Activated CD8-positive, alpha-beta memory T cell treated with anti-CD3 and anti-CD28 coated beads, Interleukin-2, amount 50 U/mL, for 1 hour (primary cell): Measurements from ENCODE around the gene NT5C3A.
"Not testable (repeated sequence)": the region's sequence is repeated elsewhere in the genome, so short reads cannot be mapped to it uniquely, and the experiment has no call there.

ENCODE experiments used
- DNase-seq: peaks from one replicate; pipeline ENCODE4 v3.0.0-alpha.2; 2020; ENCODE audit errors: extremely low read depth

NT5C3A gene

DNA sequence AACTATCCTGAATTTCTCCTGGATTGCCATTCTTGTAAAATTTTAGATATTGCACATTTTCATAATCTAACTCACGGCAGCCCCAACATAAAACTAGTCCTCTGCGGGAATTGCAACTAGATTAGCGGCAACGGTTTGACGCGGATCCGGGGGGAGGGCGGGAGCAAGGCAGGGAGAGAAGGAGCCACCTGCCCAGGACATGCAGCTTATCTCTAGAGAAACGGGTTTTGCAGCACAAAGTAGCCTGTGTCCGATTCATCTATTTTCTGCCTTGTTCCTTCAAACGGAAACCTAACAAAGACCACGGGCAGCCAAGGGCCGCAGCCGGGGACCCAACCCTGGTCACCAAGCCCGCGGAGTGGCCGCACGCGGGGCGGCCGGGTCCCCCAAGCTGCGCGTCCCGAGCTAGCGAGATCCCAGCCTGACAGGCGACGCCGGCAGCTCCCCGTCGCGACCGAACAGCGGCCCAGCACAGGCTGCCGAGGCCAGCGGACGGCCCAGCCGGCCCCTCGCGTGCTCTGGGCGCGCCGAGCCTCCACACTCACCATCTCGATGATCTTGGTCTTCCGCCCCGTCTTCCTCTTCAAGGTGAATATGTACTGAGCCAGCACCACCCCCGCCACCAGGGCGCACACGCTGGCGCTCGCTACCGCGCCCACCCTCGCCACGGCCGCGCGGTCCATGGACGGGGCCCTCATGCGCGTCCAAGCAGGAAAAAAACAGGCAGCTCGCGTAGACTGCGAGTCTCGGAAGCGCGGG, at the start of gene NT5C3A:
NT5C3A (minus strand) TSS at position 754 of the 759 bp plus-strand sequence; CDS start at position 683, 71 bp downstream.
- no peak for DNase-seq

DNA sequence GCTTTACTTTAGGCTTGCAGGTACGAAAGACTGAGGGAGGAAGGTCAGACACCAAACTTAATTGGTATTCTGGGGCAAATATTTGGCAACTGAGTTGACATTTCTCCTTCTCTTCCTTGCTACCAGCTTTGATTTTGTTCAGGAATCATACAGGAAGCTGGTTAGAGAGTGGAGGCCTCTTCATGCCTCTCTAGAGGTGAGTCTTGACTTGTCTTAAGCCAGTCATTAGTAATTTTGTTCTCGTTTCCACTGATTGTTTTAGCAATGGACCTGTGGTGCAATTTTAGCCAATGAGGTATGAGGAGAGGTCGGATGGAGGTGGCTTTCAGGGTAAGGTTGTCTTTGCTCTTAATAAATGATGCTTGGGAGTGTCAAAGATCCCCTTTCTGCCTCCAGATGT, 49.0 kb upstream of the NT5C3A start:
- no peak for DNase-seq

DNA sequence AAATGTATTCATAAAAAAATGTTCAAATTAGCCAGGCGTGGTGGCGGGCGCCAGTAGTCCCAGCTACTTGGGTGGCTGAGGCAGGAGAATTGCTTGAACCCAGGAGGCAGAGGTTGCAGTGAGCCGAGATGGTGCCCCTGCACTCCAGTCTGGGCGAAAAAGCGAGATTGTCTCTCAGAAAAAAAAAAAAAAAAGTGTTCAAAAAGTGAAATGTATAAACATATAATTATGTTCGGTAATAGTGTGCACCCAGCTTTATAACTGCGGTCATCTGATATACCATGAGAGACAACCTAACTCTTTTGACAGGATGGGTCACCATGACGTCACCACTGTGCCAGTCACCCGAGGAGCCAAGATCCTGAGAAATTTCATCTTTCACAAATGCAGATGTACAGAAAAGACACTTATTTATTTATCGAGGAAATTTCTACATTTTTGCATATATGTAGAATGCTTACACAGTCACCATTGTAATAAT, 47.2 kb upstream of the NT5C3A start:
- no peak for DNase-seq

DNA sequence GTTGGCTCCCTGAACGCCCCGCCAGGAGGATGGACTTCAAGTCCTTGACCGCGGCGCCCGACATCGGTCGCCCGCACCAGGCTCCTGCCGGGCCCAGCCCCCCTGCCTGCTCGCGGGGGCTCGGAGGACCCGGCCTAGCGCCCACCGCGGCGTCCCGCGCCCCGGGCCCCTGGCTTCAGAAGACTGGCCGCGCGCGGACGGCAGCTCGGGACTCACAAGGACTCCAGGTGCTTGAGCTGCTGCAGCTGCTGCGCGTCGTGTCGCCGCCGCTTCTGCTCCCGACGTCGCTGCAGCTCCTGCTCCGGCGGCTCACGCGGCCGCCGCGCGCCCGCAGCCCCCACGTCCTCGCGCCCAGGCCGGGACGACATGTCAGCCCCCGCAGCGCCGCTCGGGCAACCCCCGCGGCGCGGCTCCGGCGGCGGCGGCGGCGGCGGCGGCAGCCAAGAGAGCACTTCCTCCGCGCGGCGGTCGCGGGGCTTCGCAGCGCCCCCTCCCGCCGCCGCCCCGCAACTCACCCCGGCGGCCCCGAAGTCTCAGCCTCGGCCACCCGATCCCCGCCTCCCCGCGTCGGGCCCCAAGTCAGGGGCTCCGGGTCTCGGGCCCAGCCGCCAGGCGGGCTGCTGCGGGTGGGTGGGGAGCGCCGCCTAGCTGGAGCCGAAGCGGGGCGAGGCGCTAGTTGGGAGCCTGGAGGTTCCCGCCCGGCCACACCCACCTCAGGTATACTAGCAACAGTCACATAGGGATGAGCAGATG, 46.6 kb upstream of the NT5C3A start, which contains the start of gene RP9:
RP9 (minus strand) TSS at position 400 of the 753 bp plus-strand sequence; CDS start at position 368, 32 bp downstream.
- DNase-seq: peak; percentile 26

DNA sequence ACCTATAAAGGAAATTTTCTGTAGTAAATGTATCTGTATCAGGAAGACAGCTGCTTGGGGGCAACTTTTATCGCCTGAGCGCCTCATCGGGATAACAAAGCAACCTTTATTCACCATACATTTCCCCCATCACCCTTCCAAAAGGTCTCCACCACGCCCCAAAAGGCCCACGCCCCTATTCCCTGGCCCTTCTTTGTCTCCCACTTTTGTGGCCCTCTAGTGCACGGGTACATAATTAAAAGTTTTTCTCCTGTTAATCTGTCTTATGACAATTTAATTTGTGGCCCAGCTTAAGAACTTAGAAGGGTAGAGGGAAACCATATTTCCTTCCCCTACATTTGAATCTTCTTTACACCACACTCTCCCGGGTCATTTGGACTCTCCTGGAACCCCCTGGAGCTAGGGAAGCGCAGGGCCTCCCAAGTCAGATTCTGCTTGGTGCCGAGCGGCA, 46.0 kb upstream of the NT5C3A start:
- DNase-seq: no peak

DNA sequence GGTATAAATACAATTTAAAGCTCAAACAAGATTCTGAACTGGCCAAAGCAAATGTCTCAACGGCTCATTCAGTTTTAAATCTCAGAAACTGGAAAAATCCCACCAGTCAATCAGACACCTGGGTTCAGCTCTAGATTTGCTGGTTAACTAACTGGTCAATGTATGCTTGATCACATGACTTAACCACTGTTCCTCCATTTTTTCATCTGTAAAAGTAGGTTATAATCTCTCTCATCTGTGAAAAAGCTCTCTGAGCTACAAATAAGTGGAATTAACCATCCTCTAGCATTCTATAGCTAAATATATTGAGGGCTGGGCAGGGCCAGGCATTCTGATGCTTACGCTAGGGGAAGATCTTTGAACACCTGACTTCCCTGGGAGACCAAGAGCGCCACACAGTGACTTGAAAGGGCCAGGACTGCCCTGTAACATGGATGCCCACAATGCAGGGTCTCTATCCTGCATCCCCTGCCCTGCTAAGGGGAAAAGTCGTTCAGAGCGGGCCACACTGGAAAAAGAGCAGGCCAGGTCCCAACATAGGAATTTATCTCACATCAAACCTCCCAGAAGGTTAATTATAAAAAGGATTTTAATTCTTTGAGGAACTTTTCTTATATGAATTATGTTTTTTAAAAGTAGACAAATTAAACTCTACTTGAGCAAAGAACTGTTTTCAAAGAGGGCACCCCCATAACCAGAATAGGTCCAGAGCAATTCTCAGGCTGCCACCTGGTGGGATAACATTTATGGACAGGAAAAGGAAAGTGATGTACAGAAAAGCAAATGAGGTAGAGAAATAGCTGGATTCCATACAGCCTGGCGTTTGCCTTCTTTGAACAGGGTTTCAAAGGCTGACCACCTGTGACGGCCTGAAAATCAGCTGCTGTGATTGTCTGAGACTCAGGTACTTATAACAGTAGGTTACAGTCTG, 44.8 kb upstream of the NT5C3A start:
- DNase-seq: no peak

DNA sequence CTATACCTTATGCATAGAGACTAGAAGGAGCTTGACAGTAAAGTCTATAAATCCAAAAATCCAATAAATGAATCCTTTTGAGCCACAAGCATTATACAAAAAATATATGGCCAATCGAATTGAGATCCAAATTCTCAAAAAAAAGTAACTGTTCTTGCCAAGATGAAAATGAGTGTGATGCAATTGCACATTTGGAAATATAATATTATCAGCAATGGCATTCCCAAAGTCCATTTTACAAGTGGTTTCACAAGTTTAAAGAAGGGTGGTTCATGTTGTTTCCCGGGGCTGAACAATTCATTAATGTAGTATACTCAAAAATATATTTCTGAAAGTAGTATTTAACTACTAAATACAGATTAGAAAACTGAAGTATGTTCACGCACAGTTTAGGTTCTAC, 39.3 kb upstream of the NT5C3A start:
- no peak for DNase-seq

DNA sequence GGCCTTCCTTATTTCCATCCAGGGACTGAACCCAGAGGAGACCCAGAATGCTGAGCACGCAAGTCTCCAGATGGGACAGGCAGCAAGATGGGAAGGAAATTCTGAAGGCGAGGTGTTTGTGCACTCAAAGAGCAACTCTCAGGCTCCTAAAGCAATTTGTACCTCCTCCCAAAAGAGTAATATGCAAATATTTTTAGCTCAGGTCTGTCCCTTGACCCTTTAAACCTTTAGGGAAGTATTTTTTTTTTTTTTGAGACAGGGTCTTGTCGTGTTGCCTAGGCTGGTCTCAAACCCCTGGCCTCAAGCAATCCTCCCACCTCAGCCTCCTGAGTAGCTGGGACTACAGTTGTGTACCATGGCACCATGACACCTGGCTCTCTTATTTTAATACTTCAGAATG, 38.2 kb upstream of the NT5C3A start:
- DNase-seq: no peak

DNA sequence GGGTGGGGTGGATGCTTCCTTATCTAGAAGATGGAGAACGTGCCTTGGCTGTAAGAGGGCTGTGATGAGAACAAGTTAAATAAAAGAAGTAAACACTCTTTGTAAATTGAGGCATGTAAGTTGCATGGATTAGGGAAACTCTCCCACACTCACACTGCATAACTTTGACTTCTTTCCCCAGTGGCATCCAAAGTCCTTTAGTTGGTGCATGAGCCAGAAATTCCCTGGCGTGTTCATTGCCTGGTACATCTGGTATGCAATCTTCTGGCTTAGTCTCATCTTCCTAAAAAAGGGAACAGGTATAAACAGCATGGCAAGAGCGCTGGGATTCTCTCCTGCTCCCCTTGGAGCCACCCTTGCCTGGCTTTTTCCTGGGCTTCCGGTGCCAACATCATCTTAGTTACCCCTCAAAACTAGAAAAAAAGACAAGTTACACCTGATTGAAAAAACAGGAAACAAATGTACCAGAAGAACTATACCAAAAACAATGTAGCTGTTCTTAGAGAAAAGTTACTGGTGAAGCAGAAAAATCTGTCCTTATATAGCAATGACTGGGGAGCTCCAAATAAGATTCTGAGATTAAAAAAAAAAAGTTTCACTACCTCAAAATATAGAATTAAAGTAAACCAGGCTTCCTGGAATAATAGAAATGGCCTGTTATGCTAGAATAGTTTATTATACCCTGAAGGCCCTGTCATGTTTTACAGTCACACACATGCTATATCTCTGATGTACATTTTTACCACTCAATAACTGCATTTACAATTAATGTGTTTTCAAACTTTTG, 36.8 kb upstream of the NT5C3A start:
- DNase-seq: no peak

DNA sequence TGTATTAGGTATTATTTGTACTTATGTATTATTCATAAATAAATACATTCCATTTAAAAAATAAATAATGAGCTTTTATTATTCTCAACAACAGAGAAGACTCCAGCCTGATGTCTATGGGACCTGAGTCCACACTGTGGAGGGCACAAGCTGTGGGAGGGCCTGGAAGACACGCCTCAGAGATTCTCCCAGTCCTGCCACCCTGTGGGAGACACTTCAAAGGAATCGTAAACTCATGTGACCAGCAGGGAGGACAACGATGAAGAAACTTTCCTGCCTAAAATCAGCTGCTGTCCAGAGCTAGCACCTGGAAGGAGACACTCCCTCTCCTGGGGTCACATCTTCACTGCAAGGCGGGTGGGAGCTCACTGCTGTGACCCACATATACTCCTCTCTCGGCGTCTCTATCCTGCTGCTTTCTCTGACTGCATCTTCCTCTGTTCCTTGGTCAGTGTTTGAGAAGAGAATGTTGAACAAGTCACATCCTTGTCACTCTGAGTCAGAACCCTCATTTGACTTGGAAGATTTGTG, 32.2 kb upstream of the NT5C3A start:
- DNase-seq: not testable (repeated sequence)

DNA sequence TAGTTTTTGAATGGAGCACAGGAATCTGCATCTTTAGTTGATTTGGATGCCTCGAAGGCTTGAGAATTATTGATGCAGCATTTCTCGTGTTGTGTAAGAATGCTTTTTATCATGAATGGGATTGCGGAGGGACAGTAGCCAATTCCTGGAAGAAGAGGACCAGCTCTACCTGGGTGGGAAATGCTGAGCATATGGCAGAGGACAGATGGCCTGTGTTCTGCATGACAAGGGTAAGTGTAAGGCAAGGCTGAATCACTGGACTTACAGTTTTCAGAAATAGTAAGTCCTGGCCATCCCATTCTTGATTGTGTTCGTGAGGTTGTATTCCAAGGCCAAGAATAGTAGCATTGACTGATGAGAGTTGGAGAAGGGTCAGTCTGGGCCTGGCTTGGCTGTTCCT, 30.7 kb upstream of the NT5C3A start:
- no peak for DNase-seq

DNA sequence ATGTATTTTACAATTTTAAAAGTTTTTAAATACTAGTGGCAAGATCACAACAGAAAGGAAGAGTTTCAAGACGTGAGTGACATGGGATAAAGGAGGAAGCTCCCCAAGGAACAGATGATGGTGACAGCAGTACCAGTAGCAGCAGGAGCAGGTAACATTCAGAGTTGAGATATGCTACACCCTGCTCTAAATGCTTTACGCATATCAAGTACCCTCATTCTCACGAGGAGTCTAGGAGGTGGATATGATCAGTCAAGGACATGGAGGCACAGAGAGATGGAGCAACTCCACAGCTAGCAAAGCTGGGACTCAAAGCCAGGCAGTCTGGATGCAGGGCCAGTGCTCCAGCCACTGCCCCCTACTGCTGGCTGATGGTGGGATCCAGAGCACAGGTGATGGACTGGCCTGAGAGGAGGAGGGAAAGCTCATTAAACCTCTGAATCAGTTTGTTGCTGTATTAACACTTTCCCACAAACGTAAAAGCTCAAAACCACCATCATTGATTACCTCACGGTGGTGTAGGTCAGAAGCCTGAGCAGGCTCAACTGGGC, 29.1 kb upstream of the NT5C3A start:
- DNase-seq: no peak

DNA sequence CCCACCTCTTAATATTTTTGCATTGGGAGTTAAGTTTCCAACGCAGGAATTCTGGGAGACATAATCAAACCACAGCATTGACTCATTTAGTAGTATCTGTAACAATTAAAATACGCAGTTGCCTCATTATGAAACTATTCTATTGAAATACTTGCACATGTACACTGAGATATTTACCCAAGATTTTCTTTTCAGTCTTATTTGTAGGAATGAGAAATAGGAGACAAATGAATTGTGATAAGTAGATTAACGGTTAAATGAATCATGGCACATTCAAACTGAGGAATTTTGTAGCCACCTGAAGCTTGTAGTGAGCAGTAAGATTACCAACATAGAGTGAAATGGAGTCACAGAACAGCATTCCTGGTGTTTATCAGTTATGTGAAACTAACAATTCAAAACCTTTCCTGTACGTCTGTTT, 28.5 kb upstream of the NT5C3A start:
- no peak for DNase-seq

DNA sequence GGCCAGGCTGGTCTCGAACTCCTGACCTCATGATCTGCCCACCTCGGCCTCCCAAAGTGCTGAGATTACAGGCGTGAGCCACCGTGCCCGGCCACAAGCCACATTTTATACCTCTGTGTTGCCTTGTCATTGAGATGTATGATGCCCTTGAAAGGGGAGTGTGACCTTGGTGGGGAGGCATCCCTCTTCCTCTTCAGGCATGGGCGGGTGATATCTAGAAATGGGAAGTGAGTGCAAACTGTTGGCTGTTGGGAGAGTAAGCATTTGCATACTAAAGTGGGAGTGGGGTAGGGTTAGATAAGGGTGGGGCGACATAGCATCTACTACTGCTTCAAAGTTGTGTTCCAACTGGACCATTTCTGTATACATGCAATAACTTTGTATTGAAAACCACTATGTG, 26.6 kb upstream of the NT5C3A start:
- no peak for DNase-seq

DNA sequence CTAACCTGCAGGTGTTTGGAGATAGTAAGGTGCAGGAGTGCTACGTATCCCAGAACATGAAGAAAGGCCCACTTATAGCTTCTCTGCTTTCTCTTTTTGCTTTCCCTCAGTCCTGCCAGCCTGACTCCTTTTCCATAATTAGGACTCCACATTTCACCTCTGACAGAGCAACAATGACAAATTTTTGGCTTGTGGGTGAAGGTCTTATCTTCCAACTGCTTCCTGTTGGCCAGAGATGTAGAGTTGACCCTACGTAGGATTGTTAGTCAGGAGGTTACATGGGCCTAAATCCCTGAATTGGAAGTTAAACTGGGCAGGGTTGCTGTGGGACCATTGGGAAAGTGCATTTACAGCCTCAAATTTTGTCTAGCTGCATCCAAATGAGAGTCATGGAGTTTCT, 25.3 kb upstream of the NT5C3A start:
- no peak for DNase-seq

DNA sequence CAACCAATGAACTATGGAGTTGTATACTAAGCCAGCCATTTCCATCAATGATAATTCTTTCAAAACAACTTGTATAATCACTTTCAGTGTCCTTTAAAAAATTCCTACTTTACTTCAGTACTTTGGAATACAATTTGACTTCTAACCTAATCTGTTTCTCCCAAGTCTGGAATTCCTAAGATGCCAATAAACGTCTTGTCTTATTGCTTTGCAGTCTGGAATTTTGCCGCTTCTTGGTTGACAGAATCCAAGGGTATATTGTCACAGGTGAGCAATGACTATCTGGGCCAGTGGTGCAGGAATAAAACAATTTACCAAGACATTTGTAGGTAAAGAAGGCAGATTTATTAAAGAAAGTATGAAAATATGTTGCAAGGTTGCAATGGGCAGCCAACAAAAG, 24.8 kb upstream of the NT5C3A start:
- no peak for DNase-seq

DNA sequence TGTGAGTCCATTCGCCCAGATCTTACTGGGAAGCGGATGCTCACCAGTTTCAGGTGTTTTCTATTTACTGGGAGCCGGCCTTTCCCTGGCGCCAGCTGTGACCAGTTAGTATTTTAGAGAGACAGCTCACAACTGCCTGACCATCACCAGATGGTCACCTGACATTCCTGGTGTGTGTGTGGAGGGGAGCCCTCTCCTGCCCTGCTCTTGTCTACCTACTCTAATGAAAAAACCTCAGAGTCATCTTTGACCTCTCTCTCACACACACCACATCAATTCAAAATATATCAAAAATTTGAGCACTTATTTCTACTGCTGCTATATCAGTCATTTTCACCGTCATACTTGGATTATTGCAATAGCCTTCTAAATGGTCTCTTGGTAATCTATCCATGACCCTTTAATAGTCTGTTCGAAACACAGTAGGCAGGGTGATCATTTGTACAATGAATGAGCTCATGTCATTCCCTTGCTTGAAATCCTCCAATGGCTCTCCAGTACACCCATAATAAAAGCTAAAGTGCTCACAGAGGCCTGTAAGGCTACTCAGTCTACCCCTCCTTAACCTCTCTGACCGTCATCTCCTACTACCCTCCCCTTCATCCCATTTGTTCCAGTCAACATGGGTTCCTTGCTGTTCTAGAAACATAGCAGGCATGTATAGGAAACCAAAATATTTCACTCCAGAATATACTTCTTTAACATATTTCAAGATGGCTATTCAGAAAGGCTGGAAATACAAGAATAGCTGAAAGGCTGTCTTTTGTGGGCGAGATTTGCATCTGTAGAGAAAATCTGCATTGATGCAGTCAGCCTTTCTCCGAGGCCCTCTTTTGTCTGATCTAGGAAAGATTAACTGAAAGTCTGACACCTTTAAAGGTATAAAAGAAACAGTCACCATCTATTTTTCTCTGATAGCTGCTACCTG, 17.5 kb upstream of the NT5C3A start:
- DNase-seq: no peak

DNA sequence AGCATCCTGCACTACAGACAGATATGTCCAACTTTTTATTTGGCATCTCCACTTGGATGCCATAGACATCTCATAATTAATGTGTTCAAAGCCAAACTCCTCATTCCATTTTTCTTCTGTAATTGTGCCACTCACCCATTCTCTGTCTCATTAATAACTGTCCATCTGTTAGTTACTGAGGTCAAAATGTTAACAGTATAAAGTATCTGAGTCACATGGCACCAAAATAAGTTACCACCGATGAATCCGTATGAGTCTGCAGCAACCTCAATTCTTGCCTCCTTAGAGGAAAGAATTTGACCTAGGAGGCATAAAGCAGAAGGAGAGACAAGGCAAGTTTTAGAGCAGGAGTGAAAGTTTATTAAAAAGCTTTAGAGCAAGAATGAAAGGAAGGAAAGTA, 16.5 kb upstream of the NT5C3A start:
- DNase-seq: no peak

DNA sequence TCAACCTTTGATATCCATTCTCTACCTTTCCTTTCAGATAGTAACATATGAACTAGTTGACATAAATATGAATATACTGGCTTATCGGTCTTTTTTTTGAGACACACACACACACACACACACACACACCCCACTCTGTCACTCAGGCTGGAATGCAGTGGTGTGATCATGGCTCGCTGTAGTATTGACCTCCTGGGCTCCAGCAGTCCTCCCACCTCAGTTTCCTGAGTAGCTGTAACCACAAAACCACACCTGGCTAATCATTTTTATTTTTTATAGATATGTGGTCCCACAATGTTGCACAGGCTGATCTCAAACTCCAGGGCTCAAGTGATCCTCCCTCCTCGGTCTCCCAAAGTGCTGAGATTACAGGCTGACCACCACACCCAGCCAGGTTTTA, 14.2 kb upstream of the NT5C3A start:
- DNase-seq: no peak
